GM19452 (cell line): Measurements from ENCODE around the gene PITPNC1.
"Not testable (repeated sequence)": the region's sequence is repeated elsewhere in the genome, so short reads cannot be mapped to it uniquely, and the experiment has no call there.

ENCODE experiments used
- ATAC-seq: cut with Tn5 transposase; IDR thresholded peaks from one replicate; pipeline ENCODE4 v1.9.1; 2021; ENCODE audit not compliant: unreplicated experiment

PITPNC1 gene

DNA sequence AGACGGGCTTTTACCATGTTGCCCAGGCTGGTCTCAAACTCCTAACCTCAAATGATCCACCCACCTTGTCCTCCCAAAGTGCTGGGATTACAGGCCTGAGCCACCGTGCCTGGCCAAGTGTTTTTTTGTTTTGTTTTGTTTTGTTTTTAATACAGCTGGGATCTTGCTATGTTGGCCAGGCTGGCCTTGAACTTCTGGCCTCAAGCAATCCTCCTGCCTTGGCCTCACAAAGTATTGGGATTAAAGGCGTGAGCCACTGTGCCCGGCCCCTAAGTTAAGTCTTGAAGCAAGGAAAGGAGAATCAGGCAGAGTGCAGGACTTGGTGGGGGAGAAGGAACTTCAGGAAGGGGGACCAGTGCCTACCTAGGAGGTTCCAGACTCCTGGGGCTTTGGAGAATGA lies 288.9 kb downstream of the PITPNC1 start:
- ATAC-seq, result no peak

- ATAC-seq, result no peak
These were observed 289.6 kb downstream of the PITPNC1 start for GRCh38 chr17:67666710-67667109.

DNA sequence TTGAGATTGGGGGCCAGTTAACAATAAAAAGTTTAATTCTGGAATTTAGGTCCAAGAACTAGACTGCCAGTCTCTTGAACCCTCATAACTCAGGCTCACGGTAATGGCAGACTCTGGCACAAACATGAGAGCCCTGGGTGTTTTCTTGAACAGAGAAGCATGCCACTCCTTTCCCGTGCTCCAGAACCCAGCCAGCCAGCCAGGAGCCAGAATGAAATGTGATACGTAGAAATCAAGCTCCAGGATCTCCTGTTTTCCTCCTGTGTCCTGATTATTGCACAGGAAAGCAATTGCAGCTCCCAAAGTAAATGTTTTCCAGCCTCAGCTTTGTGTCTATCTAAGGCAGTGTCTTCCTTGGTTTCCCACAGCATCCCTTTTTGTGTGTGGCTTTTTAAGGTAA lies 294.4 kb downstream of the PITPNC1 start:
- no peak for ATAC-seq

DNA sequence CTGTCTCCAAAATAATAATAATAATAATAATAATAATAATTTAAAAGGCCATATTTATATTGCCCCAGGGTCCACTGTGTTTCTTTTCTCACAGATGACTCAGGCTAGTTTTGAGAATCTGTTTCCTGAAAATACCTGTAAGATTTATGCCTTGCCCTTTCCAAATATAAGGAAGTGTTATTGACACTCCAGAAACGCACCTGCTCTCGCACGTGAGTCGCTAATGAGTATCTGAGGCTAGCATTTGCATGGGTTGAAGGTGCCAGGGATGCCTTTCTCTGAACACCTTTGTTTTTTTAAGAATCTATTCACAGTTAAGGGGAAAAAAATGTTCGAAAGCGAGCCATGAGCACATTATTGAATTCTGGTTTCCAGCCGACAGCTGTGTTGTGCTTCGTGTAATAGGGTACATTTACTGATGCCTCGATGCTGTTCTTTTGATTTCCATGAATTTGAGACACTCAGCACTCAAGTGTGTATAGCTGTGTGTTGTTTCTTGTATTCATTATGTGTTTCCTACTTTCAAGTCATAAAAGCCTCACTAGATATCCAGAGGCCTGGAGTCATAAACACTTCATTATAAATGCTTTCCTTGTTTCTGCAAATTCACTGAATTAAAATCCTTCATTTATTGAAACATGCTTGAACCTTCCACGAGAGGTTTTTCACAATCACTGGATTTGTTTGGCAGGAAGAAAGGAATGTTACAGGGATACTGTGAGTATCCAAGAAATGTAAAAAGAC lies 295.7 kb downstream of the PITPNC1 start:
- no peak for ATAC-seq

DNA sequence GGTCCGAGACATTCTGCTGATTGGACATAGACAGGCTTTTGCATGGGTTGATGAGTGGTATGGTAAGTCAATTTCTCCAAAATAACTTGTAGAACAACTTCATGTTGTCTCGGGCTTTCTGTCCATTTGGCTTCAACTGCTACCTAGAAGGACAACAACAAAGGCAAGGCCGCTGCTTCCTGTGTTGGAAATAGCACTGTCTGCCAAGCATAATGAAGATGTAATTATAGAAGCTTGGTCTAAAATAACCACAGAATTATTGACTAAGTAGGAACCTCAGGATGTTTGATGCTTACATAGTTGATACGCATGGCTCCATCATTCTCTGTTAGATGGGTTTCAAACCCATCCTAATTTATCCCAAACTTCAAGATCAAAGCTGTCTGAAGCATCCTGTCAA lies 298.4 kb downstream of the PITPNC1 start:
- no peak for ATAC-seq

GRCh38 chr17:67676305-67676704 lies 299.2 kb downstream of the PITPNC1 start:
- no peak for ATAC-seq

DNA sequence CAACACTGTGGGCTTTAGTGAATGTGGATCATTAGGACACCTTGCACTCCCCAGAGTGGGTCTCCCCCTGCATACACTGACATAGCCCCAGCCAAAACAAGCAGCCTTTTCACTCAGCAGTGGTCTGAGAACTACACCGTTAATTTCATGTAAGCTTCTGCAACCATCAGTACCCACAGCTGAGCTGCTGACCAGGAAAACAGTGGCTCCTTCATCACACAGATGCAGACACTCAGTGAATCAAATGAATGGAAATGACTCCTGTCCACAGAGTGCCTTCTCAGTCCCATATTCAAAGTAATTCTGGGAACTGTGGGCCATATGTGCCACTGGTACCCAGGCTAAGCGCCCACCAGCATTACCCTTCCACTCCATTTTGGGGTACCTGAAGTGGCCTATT lies 301.3 kb downstream of the PITPNC1 start:
- ATAC-seq, result no peak

GRCh38 chr17:67679225-67679624 lies 302.1 kb downstream of the PITPNC1 start:
- no peak for ATAC-seq

- no peak for ATAC-seq
These were observed 302.6 kb downstream of the PITPNC1 start for GRCh38 chr17:67679721-67680120.

- ATAC-seq, result no peak
These were observed 303.6 kb downstream of the PITPNC1 start for GRCh38 chr17:67680445-67681224.

GRCh38 chr17:67682196-67682595 lies 305.1 kb downstream of the PITPNC1 start:
- ATAC-seq, result no peak

DNA sequence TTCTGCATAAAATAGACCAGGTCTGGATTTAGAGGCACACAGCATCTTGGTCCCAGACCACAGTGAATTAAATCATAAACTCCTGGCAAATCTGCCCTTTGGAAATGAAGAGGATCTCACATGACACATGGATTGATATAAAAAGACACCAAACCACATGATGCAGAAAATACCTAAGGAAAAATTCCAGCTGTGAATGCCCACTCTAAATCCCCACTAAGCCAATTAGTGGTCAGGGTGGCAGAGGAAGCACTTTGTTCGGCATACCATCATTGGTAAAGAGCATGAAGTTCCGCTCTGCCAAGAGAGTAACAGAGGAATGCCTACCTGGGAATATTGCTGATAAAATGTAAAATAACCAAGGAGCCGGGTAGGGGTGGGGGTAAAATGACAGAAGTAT lies 308.3 kb downstream of the PITPNC1 start:
- no peak for ATAC-seq

GRCh38 chr17:67686241-67686640 lies 309.2 kb downstream of the PITPNC1 start:
- no peak for ATAC-seq

DNA sequence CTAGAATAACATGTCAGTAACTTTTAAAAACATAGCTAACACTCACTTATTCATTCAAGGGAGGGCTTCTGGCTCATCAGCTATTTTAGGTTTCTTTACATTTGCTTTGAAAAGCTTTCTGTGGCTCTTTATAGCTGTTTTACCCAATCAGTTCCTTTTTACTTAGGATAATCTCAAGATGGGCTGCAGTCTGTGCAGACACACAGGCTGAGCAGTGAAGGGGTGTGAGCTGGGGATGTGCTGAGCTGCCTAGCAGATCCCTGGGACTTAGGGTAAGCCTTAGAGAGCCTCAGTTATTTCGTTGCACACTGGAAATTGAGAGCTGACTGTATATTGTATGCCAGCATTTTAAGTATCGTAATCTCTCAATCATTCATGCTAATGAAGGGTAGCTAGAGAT lies 310.4 kb downstream of the PITPNC1 start:
- ATAC-seq, result no peak

GRCh38 chr17:67689534-67690177 lies 312.6 kb downstream of the PITPNC1 start:
- ATAC-seq, result no peak

DNA sequence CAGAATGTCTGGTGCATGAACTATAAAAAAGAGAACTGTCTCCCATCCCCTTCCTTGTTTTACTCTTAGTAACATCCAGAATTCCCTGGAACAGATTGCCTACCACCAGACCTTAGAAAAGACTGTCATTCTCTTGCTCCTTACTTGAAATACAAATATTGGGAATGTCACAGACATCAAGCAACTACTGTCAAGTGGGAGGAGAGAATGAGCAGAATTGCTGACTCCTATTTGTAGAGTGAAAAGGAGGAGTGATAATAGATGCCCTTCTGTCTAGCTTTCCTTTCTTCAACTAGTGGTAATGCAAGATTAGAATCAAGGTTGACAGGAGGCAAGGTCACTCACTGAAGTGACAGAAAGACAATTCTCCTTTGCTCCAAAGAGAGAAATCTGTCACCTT lies 316.7 kb downstream of the PITPNC1 start:
- no peak for ATAC-seq

DNA sequence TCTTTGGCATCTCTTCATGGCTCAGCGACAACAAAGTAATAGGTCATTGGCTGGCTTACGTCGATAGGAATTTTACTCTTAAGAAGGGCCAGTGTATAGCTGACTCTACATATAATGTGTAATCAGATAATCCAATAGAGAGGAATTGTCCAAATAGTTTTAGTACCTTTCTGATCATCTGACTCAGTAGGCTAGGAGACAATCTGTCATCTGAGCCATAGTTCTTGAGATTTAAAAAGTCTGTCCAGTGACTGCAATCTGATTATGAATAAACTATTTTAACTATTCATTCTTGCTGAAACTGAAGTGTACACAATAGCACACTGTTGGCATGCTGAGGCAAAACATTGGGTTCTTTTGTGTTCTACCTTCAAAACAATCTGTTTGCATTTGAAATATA lies 319.3 kb downstream of the PITPNC1 start:
- ATAC-seq, result no peak

GRCh38 chr17:67696853-67697498 lies 319.9 kb downstream of the PITPNC1 start:
- ATAC-seq, result no peak

- ATAC-seq, result no peak
These were observed 323.1 kb downstream of the PITPNC1 start for GRCh38 chr17:67700037-67700724.

DNA sequence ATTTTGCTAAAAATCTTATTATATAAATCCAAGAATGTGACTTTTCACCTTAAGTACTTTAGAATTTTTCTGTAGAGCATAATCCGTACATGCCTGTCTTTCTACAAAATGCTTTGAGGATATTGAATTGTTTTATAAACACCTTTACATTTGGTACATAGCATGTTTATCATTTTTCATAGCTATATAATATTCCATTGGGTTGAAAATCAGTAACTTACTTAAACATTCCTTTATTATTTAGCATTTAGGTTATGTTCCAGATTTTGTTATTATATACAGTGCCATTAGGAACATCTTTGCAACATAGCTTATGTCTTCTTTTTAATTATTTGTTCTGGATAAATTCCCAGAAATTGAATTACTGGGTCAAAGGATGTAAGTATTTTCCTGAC lies 323.6 kb downstream of the PITPNC1 start:
- no peak for ATAC-seq

DNA sequence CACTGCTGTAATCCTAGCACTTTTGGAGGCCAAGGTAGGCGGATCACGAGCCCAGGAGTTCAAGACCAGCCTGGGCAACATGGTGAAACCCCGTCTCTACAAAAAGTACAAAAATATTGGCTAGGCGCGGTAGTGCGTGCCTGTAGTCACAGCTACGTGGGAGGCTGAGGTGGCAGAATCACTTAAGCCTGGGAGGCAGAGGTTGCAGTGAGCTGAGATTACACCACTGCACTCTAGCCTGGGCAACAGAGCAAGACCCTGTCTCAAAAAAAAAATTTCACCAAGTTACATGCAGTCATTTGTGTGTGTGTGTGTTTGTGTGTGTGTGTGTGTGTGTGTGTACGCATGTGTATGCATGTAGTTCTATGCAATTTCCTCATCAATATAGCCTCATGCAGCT lies 325.8 kb downstream of the PITPNC1 start:
- not testable (repeated sequence) for ATAC-seq
